HG03457 (cell line): ENCODE measurements around the gene ARMC2.
"Not testable (repeated sequence)": the region's sequence is repeated elsewhere in the genome, so short reads cannot be mapped to it uniquely, and the experiment has no call there.

Experiments
- ATAC-seq: cut with Tn5 transposase; IDR thresholded peaks from one replicate; pipeline ENCODE4 v1.9.1; 2021; ENCODE audit warnings: moderate number of reproducible peaks; ENCODE audit not compliant: unreplicated experiment

The ARMC2 gene

DNA sequence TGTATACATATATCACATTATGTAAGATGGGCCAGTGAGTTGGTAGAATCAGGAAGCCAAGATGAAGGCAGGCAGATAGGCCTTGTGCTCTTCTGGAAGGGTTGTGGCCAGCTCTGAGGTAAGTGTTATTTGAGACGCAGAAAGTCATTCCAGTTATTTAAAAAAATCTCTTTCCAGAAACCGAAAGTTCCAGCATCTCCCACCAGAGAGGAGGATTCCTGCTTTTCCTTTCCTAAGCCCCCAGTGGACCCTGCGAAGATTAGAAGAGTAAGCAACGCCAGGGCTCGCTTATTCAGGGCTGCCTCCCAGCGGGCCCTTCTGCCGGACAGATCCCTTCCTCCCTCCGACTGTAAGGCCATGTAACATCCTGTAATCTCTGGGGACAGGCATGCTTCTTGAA, 20.4 kb downstream of the ARMC2 start:
- ATAC-seq, result no peak

DNA sequence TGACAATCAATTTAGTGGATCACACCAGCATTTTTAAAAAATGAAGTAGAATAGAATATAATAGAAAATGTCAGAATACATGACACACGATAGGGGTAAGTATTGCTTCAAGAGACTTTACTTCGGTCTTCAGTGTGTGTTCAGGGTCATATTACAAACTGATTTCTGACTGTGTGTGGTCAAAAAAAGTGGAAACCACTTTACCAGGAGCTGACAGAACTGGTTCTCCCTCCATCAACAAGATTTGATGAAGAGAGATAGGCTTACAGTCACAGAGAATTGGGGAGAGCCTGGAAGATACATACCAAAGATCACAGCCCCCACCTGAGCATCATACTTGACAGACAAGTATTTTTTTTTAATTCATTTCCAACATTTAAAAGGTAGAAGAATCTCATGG, 21.7 kb downstream of the ARMC2 start:
- ATAC-seq, result no peak

DNA sequence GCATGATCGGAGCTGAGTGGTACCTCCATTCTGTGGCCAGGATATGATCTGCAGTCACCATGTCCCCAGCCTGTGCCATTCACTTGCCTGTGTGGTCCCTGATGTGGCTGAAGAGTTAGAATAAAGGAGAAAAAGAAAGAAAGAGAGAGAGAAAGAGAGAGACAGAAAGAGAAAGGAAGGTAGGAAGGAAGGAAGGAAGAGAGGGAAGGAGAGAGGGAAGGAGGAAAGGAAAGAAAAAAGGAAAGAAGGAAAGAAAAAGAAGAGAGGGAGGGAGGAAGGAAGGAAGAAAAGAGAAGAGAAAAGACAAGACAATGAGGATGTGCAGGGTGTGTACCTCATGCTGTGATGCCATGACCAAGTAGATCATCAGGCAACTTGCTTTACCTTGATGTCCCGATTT, 22.1 kb downstream of the ARMC2 start:
- no peak for ATAC-seq

GRCh38 chr6:108872141-108872557, 23.9 kb downstream of the ARMC2 start:
- no peak for ATAC-seq

- no peak for ATAC-seq
Observed at GRCh38 chr6:108872575-108872974, 24.4 kb downstream of the ARMC2 start.

- ATAC-seq, result no peak
Observed at GRCh38 chr6:108873251-108873650, 25.0 kb downstream of the ARMC2 start.

- no peak for ATAC-seq
Observed at GRCh38 chr6:108873971-108874370, 25.7 kb downstream of the ARMC2 start.

- ATAC-seq, result peak; percentile 73
Observed at GRCh38 chr6:108874470-108875160, 26.4 kb downstream of the ARMC2 start.

DNA sequence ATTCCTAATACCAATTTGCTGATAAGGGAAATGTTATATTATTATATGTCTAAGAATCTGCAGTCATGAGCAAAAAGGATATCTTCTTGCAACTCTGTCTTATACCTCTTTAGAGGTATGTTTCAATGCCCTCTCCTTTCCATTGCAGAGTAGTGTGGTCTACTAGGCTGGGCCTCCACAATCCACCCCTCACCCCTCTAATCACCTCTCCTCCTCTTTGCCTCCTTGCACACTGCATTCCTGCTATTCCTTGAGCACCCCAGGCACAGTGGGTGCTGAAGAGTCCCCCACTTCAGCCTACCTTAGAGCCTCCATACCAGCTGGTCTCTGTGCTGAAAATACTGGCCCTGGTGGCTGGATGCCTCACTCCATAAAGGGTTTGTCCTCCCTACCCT, 26.9 kb downstream of the ARMC2 start:
- peak; percentile 25 for ATAC-seq

DNA sequence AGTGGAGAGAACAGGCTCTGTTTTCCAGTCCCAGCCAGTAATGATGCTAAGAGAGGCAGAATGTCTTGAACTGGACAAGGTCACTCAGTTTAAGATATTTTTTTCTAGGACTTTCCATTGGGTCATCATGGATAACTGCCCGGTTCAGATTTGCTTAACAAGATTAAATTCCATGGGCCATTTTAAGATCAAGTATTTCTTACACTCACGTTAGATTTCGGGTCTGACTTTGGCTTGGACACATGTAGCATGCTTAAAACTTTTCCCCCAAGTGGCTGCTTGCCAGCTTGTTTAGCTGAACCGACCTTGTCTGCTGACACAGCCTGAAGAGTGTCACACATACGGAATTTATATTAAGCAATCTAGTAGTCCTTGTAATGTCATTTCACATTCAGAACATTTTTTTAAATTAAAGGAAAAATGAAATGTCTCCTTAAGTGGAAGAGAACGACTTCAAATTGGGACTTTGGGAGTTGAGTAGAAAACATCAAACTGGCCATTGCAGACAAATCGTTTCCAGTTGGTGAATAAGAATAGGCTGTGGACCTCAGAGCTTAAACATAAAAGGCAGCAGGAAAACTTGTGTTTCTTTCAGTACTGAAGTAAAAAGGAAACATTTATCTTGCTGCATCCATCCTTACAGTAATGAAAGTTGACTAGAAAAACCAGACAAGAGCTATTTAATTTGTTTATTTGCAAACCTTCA, 29.0 kb downstream of the ARMC2 start:
- no peak for ATAC-seq

GRCh38 chr6:108878942-108879341, 30.7 kb downstream of the ARMC2 start:
- ATAC-seq, result no peak

GRCh38 chr6:108883172-108883571, 35.0 kb downstream of the ARMC2 start:
- ATAC-seq, result peak; percentile 75

DNA sequence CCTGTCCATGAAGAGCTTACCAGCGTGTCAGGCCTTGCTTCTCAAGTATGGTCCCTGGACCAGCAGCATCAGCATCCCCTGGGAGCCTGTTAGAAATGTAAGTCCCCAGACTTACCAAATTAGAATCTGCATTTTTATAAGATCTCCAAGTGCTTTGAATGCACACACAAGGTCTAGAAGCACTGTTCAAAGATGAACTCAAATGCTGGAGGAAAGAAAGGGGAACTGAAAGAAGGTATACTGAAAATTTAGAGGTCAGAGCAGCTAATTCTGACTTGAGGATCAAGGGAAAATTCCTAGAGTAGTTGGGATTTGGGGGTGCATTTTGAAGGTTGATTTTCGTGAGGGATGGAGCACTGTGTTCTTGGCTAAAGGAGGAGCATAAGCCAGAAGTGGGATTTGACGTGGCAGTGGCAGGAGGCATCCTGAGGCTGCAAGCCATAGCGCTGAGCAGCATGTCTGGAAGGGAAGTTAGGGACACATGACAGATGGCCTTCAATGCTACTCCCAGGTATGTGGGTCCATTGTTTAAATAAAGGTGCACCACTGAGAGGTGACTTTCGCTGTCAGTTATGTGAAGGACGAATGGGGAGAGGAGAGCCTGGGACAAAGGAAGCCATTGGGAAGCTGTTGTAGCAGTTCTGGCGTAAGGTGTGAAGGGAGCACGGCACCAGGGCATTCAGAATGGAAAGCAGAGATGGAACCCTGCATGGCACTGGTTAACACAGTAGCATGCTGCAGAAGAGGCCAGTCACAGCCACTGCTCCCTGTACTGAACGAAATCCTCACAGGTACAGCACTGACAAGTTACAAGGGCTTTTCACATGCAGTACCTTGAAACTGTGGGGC, 36.2 kb downstream of the ARMC2 start:
- no peak for ATAC-seq

DNA sequence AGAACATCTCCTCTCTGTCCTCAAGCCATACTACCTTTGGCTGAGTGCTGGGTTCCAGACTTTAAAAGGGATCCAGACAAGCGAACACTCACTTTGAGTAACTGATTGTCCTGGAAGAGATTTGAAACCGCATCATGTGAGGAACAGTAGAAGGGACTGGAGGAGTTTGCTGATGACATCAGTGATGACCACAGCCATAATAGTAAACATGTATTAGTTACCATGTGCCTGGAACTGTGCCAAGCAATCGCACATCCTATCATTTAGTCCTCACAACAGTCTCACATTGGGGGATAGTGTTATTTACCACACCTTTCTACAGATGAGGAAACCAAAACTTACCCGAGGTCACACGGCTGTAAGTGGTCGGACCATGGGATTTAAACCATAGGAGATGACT, 39.8 kb downstream of the ARMC2 start:
- ATAC-seq, result no peak

DNA sequence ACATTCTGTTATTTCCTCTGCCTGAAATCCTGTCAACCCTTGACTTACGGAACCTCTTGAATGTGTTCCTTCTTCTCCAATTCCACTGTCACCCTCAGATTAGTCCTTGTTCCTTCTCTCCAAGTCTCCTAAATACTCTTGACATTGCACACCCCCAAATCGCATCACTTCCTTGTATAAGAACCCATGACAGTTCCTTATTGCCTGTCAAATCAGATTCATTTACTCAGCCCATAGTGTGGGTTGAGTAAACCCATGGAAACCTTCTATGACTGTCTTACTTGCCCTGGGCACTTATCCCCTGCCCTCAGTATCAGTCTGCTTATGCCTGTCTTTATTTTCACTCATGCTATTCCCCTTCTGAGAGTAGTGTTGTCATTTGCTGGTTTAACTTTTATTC, 40.5 kb downstream of the ARMC2 start:
- no peak for ATAC-seq

DNA sequence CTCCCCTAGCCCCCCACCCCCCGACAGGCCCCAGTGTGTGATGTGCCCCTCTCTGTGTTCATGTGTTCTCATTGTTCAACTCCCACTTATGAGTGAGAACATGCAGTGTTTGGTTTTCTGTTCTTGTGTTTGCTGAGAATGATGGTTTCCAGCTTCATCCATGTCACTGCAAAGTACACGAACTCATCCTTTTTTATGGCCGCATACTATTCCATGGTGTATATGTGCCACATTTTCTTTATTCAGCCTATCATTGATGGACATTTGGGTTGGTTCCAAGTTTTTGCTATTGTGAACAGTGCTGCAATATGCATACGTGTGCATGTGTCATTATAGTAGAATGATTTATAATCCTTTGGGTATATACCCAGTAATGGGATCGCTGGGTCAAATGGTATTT, 42.7 kb downstream of the ARMC2 start:
- not testable (repeated sequence) for ATAC-seq

DNA sequence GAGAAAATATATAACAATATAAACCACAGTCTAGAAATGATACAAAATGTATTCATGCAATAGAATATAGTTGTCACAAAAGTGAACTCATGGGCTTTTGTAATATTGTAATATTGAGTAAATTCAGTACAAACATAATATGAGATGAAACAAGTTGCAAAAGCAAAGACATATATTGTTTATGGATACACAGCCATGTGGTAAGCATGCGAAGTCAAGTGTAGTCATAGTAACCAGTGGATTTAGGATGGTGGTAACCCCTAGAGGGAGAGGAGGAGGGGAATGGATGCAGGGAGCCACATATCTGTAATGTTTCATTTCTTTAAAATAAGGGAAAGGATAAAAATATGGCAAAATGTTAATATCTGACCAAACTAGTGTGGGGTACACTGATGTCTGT, 47.3 kb downstream of the ARMC2 start:
- ATAC-seq, result no peak

DNA sequence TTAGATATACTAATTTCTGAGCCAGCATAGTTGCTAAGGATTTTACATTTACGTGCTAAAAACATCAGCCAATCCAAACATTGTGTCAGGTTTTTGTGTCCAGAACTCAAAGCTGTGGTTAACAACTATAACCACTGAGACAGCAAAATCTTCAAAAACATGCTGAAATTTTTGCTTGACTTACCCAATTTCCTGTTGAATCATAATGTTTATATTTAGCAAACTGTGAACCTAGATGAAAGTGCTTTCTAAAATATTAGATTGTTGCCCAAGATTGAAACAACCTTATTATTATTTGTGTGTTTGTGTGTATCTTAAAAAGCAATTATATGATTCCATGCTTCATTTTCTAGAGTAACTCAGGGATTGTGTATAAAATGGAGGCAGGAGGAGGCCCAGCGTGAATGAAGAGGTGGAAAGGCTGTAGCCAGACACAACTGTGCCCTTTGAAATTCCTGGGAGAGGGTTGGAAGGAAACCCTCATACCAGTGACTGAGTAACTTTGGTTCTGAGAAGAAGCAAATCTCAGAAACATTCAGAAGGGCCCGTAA, 48.0 kb downstream of the ARMC2 start:
- no peak for ATAC-seq

- no peak for ATAC-seq
Observed at GRCh38 chr6:108897371-108897770, 49.1 kb downstream of the ARMC2 start.

DNA sequence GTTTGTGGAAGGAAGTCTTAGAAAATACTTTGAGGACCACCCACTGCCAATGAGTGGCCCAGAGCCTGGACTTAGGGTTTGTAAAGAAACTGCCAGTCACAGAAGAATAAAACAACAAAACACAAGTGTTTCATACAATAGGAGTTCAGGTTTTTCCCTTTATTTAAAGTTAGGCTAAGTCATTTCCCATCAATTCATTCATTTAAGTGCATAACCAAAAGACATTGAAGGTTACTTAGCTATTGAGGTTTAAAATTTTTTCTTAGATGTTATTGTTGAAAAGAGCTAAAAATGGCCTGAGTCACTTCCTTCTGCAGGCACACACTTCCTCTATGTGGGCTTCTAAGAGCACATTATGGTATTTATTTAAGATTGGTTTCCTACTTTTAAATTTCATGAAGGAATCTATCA, 54.2 kb downstream of the ARMC2 start:
- no peak for ATAC-seq

DNA sequence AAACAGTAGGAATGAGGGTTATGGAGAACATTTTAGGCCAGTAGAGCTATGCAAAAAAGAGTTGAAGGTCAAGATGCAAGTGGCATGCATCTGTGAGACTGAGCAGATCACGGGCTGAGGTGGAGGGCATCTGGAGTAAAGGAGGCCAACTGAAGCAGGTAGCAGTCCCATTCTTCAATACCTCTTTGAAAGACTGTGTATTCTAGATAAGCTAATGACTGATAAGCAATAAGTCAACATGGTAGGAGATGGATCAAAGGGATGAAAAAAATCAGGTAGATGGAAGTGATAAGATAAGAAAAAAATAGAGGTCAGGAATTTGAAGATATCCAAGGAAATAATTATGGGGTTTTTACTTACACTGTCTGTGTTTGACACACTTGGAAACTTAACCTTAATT, 55.6 kb downstream of the ARMC2 start:
- no peak for ATAC-seq
